ENCODE data around the gene TRIO.

Gene TRIO

DNA sequence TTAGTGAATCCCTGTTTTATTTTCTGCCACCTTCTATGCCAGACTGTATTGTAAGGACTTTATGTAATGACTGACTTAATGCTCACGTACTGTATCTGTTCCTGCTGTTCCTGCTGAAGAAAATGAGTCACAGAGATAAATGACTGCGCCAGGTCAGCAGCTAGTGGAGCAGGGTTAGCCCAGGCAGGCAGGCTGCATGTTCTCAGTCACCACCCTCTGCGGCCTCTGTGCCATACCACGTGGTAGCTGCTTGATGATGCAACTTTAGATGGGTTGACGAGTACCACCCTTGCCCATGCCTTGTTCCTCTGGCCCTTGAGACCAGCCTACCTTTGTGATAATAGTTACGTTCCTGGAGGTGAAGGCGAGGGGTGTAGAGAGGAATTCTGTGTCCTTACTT is 161.9 kb downstream of the TRIO start:
- DNase-seq = no peak

GRCh38 chr5:14306329-14306815 is 163.2 kb downstream of the TRIO start:
- DNase-seq = no peak

DNA sequence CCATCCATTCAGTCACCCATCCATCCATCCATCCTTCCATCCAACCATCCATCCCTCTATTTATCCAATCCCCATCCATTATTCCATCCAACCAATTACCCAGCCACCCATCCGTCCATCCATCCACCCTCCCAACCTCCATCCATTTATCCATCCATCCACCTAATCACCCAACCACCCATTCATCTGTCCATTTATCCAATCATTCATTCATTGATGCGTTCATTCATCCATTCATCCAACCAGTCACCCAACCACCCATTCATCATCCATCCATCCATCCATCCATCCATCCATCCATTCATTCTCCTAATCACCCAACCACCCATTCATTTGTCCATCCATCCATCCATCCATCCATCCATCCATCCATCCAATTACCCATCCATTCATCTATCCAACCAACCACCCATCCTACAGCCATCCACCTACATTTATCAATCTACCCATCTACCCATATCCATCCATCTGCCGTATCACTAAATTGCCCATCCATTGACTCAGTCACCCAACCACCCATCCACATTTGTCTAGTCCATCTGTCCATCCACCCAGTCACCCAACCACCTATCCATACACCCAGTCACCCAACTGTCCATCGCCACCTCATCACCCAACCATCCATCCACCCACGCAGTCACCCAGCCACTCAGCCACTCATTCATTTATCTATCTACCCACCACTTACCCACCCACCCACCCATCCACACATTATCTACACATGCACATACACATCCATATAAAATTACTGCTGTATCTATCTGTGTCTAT is 165.4 kb downstream of the TRIO start:
- DNase-seq = no peak

DNA sequence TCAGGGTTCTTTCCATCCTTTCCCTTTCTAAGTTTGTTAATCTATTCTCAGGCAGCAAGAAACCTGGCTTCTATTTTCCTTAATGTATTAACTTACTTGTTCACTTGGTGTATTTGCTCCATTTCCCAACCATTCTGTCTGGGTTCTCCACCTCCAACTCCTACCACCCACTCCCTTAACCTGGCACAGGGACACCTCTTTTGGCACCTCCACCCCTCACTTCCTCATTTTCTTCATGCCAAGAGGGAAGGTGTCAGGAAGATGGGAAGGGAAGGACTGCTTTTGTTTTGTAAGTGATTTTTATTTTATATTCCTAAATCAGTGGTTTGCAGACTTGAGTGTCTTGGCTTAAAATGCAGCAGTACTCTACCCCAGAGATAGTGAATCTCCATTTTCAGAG is 166.1 kb downstream of the TRIO start:
- no peak for DNase-seq

DNA sequence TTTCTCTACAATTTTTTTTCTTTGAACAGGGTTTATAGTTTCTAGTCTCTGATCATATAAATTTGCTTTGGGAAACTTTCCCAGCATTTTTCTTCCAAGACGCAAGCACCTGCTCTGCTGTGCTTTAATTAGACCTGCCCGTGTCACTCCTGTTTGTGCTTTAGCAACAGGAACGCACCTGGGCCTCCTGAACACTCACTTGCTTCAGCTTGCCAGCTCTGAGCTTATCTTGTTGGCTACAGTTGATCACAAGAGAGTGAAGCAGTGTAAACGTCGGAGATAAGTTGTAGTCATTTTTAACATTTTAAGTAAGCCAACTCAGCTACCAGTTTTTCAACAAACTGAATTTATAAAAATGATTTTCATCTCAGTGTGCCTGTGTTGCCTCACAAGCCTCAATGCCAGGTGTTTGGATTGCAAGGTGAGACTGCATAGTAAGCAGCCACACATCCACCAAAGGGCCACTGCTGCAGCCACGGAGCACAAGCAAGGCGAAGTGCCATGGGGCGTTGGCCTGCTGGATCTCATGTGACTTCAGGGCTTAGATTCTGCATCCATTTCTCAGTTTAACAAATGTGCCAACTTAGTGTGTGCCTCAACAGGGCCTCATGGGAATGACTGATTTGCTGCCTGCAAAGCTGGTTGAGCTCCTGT is 166.9 kb downstream of the TRIO start:
- DNase-seq = no peak

GRCh38 chr5:14310901-14311300 is 167.8 kb downstream of the TRIO start:
- DNase-seq = no peak

DNA sequence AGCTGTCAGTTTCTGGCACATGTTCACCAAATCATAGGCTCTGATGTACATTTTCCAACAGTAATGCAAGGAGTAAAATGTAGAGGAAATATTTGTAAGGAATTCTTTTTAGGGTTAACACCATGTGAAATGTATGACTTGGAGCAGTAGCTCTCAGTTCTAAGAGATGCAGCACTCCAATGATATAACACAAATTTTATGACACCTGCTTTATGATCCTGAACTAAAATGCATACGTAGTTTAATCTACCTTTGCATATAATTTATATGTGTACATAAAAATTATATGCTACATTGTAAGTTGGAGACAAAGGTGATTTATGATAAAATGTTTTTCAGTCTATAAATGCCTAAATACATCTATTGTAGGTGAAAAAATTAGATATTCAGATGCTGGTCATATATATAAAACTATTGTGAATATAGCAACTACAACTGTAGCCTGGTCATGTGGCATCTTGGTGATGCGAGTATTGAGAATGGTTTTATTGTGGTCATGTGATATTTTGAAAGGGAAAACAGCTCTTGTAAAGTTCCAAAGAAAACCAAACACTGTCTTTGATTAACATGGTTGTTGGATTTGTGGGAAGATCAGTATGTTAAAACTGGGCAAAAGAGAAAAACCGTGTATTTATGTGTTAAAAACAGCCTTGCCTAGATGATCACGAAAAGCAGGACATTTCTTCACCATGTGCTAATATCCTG is 171.0 kb downstream of the TRIO start:
- no peak for DNase-seq

- no peak for DNase-seq
Observed at GRCh38 chr5:14316471-14316870, 173.3 kb downstream of the TRIO start.

GRCh38 chr5:14319102-14319501 is 176.0 kb downstream of the TRIO start:
- DNase-seq = no peak

GRCh38 chr5:14321936-14322335 is 178.8 kb downstream of the TRIO start:
- DNase-seq = no peak

DNA sequence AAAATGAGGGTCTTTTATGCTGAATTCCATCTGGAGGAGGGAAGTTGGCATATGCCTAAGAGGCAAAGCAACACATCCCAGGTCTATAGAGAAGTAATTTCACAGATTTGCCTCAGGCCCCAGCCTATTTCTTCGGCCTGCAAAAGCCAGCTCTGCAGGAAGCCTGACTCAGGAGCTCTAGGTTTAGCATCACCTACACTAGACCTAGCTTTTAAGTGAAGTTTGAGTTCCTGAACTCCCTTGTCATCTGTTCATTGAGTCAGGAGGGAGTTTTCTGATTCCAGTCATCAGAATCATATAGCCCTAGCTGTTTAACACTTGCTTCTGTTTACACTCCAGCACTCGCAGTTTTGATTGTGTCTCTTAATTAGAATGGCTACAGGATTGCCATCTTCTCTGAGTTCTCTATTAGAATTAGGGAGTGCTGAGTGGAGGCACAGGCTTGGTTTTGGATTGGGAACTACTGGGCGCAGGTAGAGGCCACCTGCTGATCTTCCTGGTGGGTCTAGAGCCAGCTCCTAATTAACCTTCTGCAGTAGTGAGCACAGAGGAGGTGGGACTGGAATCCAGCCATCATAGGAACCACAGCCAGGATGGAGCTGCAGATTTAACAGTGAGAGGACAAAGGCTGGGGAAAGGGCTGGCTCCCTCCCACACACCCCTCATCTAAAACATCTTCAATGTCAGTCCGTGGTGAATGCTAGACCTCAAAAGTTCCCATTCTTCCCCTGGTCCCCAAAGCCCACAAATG is 179.5 kb downstream of the TRIO start:
- no peak for DNase-seq

GRCh38 chr5:14323466-14323865 is 180.3 kb downstream of the TRIO start:
- no peak for DNase-seq

DNA sequence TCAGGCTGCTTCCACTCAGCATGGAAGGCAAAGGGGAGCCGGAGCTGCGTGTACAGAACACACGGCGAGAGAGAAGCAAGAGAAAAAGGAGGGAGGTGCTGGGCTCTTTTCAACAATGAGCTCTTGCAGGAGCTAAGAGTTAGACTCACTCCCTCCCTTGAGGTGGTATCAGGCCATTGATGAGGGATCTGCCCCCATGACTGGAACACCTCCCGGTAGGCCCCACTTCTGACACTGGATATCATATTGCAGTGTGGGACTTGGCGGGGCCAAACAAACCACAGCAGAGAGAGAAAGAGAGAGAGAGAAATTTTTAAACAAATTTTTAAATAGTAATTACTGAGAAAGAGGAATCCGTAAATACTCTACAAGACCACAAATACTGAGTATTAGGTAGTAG is 182.2 kb downstream of the TRIO start:
- no peak for DNase-seq

DNA sequence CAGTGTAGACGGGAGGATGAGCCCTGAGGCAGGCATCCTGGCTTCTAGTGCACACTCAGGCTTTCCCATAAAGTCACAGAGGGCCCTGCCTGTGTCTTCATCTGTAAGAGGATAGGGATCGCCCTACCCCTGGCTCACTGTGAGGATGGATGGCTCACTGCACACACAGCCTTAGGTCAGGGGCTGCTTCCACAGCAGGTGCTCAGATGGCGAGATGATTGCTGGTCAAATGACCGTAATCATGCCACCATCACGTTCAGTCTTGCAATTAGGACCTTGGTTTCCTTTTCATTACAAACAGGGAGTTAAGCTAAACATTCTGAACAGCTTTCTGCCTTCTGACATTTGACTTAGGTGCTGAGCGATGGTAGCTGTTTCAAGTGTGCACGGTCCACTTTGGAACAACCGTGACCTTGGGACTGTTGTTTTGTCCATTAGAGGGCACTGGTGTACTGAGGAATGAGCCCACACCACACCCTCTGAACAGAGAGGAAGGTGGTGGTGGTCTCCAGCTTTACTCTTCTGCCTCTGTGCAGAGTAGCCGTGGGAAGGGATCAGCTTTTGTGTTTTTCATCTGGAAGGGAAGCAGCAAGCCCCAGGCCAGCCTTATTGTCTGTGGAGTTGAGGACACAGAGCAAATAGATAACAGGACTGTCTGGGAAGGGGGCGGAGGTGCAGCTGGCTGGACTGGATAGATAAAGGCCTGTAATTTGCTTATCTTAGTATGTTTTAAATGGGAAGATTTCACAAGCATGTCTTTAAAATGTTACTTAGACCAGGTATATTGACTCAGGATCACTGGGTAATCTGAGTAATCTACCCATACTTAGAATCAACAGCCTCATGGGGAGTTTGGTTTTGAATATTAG is 183.1 kb downstream of the TRIO start:
- no peak for DNase-seq

- no peak for DNase-seq
Observed at GRCh38 chr5:14327624-14328023, 184.5 kb downstream of the TRIO start.

- no peak for DNase-seq
Observed at GRCh38 chr5:14328144-14328543, 185.0 kb downstream of the TRIO start.

DNA sequence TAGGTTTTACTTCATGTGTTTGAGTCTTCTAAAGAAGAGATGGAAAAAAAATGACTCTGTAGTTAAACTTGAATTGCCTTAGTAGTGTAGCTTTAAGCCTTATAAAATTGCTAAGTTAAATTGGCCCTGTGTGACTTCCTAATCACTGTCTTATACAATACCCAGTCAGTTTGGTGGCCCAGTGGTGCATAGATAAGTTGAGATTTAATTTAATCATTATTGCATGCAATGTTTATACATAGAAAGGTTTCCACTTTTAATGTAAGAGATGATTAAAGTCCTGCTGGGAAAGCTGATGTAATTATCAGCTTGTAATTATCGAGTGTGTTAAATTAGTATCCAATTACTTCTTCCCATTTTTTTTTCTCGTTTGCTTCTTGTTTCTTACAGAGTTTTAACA is 187.1 kb downstream of the TRIO start:
- no peak for DNase-seq

- no peak for DNase-seq
Observed at GRCh38 chr5:14330729-14331385, 187.7 kb downstream of the TRIO start.

DNA sequence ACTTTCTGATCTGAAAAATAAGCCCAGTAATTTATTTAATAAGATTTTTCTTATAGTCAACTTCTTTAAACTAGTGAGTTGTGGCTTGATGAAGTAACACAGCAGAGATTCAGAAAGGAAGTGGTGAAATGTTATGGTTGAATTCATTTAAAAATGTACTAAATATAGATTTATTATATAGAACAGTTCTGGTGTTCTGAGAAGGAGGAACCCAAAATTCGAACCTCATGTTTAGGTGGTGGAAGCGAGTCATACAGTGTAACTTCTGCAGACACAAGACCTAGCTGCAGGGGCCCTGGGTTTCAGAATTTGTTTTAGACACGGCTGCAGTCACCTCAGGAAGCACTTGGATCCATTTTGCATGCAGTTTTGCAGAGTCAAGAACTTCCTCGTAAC is 188.2 kb downstream of the TRIO start:
- no peak for DNase-seq

GRCh38 chr5:14332038-14332631 is 189.0 kb downstream of the TRIO start:
- DNase-seq = no peak

- DNase-seq = no peak
Observed at GRCh38 chr5:14332746-14333145, 189.6 kb downstream of the TRIO start.
